DMS153 treated with DMSO at 0.1 percent for 48 hours (cell line): ENCODE measurements around the gene ATP2B3.

Experiments
- DNase-seq: peaks from one replicate; lab custom pipeline; 2025; ENCODE audit not compliant: unreplicated experiment; lab: John Stamatoyannopoulos, UW

ATP2B3 gene

GRCh38 chrX:153507484-153508178, 9.8 kb upstream of the ATP2B3 start:
- DNase-seq: peak; percentile 67

DNA sequence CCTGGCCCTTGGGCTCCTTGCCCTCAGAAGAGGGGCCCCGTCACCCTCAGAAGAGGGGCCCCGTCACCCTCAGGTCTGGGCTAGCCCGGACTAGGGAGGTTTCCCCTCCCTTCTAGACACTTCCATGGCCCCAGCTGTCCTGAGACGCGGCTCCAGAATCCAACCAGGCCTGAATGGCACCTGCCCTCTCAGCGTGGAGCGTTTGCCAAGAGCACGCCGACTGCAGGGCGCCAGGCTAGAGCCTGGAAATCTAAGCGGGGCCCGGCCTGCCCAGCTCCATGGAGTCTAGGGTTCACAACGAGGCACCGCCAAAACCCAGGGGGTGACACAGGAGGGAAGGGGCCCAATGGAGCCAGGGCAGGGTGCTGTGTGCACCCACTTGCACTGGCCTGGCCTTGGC, 7.8 kb upstream of the ATP2B3 start:
- no peak for DNase-seq

- DNase-seq: no peak
Measured at GRCh38 chrX:153510383-153510782, 7.1 kb upstream of the ATP2B3 start.

DNA sequence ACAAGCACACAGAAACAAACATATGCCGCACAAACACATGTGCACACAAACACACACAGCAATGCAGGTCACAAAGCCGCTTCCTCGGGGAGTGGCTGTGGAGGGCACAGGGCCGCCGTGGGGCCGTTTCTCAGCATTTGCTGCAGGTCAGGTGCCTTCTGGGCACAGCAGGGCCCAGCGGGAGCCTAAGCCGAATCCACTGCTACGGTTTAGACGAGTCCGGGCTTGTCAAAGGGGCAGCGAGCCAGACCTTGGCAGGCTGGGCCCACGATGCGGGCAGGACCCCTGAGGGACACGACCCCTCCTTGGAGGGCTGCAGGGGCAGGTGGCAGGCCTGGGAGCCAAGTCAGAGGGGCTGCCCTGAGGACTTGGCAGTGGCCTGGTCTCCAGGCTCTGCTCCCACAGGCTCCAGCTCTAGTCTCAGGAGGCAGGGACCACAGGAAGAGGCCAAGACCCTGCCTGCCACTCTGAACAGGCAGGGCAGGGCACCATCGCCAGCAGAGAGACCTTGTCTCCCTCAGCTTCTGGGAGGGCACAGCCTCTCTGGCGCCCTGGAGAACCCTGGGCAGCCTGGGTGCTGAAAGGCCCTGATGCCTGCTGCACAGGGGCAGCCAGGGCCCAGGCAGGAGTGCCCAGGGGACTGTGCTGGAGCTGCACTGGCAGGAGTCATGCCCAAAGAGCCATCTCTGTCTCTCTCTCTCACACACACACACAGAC, 5.5 kb upstream of the ATP2B3 start:
- no peak for DNase-seq

DNA sequence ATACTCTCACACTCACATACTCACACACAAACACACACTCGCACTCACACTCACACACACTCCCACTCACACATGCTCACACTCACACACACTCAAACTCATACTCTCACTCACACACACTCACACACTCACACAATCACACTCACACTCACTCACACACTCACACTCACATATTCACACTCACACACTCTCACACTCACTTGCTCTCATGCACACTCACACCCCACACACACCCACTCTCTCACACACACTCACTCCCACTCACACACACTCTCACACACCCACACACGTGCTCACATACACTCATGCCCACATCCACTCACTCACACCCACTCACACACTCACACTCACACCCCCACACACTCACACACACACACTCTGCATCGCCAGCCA, 4.9 kb upstream of the ATP2B3 start:
- no peak for DNase-seq

DNA sequence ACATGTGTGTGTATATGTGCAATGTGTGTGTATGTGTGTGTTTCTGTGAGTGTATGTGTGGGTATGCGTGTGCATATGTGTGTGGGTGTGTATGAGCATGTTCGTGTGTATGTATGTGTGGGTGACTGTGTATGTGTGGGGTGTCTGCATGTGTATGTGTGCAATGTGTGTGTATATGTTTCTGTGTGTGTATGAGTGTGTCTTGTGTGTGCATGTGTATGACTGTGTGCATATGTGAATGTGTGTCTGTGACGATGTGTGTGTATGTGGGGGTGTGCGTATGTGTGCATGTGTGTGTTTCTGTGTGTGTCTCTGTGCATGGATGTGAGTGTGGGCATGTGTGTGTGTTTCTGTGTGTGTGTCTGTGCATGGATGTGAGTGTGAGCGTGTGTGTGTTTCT, 4.2 kb upstream of the ATP2B3 start:
- no peak for DNase-seq

- DNase-seq: no peak
Measured at GRCh38 chrX:153514259-153514658, 3.2 kb upstream of the ATP2B3 start.

GRCh38 chrX:153515435-153515834, 2.0 kb upstream of the ATP2B3 start:
- DNase-seq: no peak

GRCh38 chrX:153516073-153516472, 1.4 kb upstream of the ATP2B3 start:
- DNase-seq: no peak

DNA sequence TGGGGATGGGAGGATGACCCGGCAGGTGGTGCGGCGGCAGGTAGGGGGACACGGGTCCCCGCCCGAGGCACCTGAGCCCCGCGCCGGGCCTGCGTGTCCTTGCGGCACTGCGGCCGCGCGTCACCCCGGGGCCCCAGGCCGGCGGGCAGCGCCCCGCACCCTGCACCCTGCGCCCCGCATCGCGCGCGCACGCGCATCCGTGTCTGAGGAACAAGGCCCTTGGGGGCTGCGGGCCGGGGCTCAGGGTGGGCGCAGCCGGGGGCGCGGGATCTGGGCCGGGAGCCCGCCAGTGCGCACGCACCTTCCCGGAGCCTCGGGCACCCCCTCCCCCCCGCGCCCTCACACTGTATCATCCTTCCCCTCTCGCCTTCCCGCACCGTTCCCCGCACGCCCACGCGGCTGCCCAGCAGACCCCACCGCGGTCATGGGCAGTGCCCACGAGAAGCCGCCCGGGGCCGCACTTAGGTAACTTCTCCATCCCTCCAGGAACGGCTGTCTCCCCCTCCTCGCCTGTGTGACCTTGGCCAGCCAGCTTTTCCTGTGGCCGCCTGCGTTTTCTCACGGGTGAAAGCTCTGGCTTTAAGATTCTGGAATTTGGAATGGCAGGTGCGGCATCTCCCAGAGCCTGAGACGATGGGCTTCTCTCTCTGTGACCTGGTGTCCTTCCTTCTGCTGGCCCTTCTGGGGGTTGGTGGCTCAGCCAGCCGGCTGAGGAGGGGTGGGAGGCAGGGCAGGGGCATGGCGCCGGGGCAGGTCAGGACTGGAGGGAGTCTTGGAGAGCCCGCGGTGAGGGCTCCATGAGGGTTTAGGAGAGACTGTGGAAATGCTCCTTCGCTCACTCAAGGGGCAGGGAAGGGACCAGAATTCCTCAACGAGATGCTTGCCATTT, 748 bp downstream of the ATP2B3 start:
- no peak for DNase-seq

GRCh38 chrX:153519569-153520286, 2.3 kb downstream of the ATP2B3 start:
- no peak for DNase-seq

DNA sequence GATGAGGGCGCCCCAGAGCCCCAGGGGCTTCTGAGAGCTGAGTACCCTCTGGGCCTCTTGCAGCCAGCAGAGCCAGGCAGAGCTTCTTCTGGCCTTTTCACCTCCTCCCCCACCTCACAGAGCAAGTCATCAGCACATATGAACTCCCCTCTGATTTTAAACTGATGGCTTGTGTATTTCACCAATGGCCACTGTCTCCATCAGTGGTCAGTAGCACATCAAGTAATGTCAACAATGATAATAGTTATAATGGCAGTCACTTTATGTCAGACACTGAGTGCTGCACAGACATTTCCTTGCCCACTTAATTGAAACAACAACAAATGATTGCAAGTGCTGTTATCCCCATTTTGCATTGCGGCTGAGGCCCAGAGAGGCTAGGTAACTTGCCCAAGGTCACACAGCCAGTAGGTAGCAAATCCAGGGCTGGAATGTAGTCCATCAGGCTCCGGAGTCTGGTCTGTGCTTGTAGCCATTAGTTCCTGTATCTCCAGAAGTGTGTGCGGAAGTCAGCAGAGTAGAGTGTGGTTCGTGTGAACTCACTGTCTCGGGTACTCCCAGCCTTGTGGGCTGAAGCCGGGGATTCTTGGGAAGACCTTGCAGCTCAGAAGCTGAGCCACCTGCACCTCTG, 3.0 kb downstream of the ATP2B3 start:
- no peak for DNase-seq

DNA sequence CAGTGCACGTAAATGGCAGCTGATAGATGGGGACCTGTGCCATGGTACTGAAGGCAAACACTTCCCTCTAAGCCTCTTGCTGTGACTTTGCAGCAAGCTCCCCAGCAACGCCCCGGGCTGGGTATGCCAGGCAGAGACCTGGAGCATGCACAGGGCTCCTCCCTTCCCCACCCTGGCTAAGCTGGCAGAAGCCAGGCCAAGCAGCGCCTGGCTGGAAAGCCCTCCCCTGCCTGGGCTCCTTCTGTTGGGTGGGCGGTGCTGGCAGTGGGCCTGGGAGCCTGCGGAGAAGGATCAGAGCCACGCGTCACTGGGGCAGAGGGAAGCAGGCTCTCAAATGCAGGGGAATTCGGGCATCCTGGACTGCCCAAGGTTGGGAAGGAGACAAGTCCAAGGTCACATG, 3.6 kb downstream of the ATP2B3 start:
- DNase-seq: no peak

- no peak for DNase-seq
Measured at GRCh38 chrX:153522259-153522658, 4.8 kb downstream of the ATP2B3 start.

- no peak for DNase-seq
Measured at GRCh38 chrX:153523269-153523668, 5.8 kb downstream of the ATP2B3 start.

DNA sequence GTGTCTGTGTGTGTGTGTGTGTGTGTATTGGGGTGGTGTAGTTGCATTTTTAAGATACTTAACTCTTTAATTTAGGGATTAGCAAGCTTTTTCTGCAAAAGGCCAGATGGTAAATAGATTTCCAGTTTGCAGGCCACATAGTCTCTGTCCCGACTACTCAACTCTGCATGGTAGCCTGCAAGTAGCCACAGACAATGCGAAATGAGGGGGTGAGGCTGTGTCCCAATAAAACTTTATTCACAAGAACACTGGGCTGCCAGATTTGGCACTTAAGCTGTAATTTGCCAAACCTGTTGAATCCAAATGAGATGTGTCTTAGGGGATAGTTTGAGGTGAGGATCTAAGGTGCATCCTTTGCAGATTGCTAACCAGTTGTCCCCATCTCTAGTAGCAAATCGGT, 6.8 kb downstream of the ATP2B3 start:
- DNase-seq: no peak

- no peak for DNase-seq
Measured at GRCh38 chrX:153525451-153525850, 8.0 kb downstream of the ATP2B3 start.

DNA sequence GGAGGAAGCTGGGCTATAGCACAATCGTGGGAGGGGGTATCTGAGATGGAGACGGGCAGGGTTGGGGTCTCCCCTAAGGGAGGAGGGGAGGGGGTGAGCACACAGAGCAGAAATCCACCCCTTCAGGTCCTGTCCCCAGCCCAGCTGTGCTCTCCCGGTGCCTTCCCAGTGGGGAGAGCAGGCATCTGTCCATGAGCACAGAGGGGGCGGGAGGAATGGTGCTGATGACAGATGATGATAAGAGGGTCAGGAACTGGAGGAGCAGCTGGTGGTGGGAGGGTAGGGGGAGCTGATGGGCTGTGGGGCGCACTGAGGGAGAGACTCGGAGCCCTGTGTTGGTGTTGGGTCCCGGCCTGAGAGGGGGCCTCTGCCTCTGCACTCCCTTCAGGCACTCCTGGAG, 8.6 kb downstream of the ATP2B3 start:
- no peak for DNase-seq

- no peak for DNase-seq
Measured at GRCh38 chrX:153526801-153527200, 9.4 kb downstream of the ATP2B3 start.

DNA sequence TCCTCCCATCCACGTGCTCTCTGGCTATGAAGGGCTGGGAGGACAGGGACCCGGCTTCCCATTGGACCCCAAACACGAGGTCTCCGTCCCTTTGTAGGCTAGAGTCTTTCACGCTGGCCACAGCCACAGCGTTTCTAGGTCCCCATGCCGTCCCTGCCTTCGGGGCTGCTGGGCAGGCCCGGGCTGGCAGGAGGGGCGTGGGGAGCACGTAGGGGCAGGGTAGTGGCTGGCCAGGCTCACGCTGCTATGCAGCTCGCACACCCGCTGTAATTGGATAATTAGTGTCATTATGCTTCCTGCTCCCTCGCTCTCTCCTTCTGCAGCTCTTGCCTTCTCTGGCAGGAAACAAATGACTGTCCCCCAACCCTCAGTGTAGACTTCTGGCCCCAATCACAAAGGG, 9.8 kb downstream of the ATP2B3 start:
- DNase-seq: peak; percentile 36
